Tibial nerve (tissue), 4 donors: ENCODE results near the gene MT1X. TPM values are rescaled to one million over a fixed set of nuclear protein-coding genes. Genes with fewer than 3 reads are reported as not detected.

Experiments
- DNase-seq, 2 donors: peaks; one replicate each; pipeline ENCODE4 v3.0.0-alpha.2; 2019; ENCODE audit warnings: low spot score in 2 of 2
- H3K27ac ChIP-seq, 4 donors: fragments of 200-600 bp; sonication (generic) in 3 of 4; one replicate each; pipeline ENCODE4 v1.5.1; 2017 to 2019; ENCODE audit warnings: mild to moderate bottlenecking in 1 of 4
- H3K27me3 ChIP-seq, 2 donors: fragments of 200-600 bp; sonication (generic) in 1 of 2; one replicate each; pipeline versions ENCODE4 v1.5.1 to v1.6.0; 2017 to 2019
- H3K36me3 ChIP-seq, 3 donors: fragments of 200-600 bp; sonication (generic); one replicate each; pipeline ENCODE4 v1.5.1; 2018 to 2019
- H3K4me1 ChIP-seq, 4 donors: fragments of 200-600 bp; sonication (generic) in 3 of 4; one replicate each; pipeline ENCODE4 v1.5.1; 2017 to 2019
- H3K4me3 ChIP-seq, 4 donors: fragments of 200-600 bp; sonication (generic) in 3 of 4; one replicate each; pipeline ENCODE4 v1.5.1; 2017 to 2019; ENCODE audit warnings: mild to moderate bottlenecking in 1 of 4, moderate library complexity in 1 of 4
- H3K9me3 ChIP-seq, 4 donors: fragments of 200-600 bp; sonication (generic) in 3 of 4; one replicate each; pipeline ENCODE4 v1.5.1; 2017 to 2019
- EP300 ChIP-seq, 2 donors: sonication (generic); formaldehyde crosslinking; IDR thresholded peaks; one replicate each; pipeline ENCODE4 v1.6.1; 2017; ENCODE audit warnings: antibody characterized with exemption in 2 of 2, mild to moderate bottlenecking in 1 of 2
- POLR2A ChIP-seq, 2 donors: fragments of 450-650 bp; IDR thresholded peaks; one replicate each; pipeline ENCODE4 v1.6.1; 2017; ENCODE audit warnings: antibody characterized with exemption in 2 of 2, mild to moderate bottlenecking in 2 of 2, moderate library complexity in 2 of 2
- WGBS, 2 donors: methylation state at CpG; one replicate each; pipeline ENCODE4 v1.1.5; 2018; 5-methylcytosine and 5-hydroxymethylcytosine counted together
- total RNA-seq, 4 donors: library from RNA; depleted of rRNA; stranded (reverse); fragments of >200 nt; gene quantifications; one replicate each; pipeline ENCODE4 v1.1.0, GENCODE V29; 2016
- TF ChIP-seq, protein P1 (sequence below), 5 experiments: fragments of 200-600 bp in 3 of 5; fragments of 450-650 bp in 2 of 5; sonication (generic) in 3 of 5; IDR thresholded peaks; one replicate each; pipeline ENCODE4 v1.5.1; 2016 to 2019; ENCODE audit warnings: antibody characterized with exemption in 5 of 5, mild to moderate bottlenecking in 3 of 5, moderate library complexity in 2 of 5

MT1X gene
- total RNA-seq, 4 donors from 2014 or later = 457 to 1,918 (median 1,024) TPM

GRCh38 chr16:56652600-56652999 is 29.7 kb upstream of the MT1X start:
- no peak overlapping the region for H3K27ac ChIP-seq
- peaks cover 0 to 14% of the 10 kb centered on the region in 2 donors for H3K27me3 ChIP-seq
- H3K9me3 ChIP-seq = no peaks in the 10 kb centered on the region
- H3K4me3 ChIP-seq = no peak overlapping the region
- DNase-seq = no peak
- H3K36me3 ChIP-seq = no peaks in the 10 kb centered on the region
- peaks cover 0 to 6% (median 1%) of the 10 kb centered on the region in 4 donors for H3K4me1 ChIP-seq
- WGBS, 2 donors = 44 to 75% methylated on average over 1 of the region's 1 CpG
- TF ChIP-seq EP300 (IDR thresholded peaks at IDR 0.05) (no peak), POLR2A (IDR thresholded peaks at IDR 0.05) (no peak)
- TF ChIP-seq, protein P1, sequence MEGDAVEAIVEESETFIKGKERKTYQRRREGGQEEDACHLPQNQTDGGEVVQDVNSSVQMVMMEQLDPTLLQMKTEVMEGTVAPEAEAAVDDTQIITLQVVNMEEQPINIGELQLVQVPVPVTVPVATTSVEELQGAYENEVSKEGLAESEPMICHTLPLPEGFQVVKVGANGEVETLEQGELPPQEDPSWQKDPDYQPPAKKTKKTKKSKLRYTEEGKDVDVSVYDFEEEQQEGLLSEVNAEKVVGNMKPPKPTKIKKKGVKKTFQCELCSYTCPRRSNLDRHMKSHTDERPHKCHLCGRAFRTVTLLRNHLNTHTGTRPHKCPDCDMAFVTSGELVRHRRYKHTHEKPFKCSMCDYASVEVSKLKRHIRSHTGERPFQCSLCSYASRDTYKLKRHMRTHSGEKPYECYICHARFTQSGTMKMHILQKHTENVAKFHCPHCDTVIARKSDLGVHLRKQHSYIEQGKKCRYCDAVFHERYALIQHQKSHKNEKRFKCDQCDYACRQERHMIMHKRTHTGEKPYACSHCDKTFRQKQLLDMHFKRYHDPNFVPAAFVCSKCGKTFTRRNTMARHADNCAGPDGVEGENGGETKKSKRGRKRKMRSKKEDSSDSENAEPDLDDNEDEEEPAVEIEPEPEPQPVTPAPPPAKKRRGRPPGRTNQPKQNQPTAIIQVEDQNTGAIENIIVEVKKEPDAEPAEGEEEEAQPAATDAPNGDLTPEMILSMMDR (IDR thresholded peaks at IDR 0.05) = no peak

DNA sequence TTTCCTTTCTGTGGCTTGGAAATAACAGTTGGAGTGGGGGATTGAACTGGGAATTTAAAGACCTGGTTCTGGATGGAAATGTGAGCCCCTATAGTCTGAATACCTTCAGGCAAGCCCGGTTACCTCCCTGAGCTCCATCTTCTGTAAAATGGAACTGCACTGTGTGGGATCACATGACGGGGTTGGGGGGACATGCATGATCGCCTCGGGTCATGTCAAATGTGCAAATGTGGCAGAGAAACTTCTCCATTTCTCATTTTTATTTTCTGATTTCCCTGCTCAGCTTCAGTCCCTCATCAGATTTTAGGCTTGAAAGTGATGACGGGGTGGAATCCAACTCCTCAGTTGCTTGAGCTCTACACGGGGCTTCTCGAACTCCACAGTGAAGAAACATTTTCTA is 29.1 kb upstream of the MT1X start:
- 79 to 83% methylated on average over 7 of the region's 7 CpGs for WGBS, 2 donors

GRCh38 chr16:56657555-56658326 is 24.5 kb upstream of the MT1X start, which contains the start of gene MT1F:
MT1F (plus strand) TSS chr16:56657959; CDS start chr16:56658059, 100 bp downstream.
- Histone ChIP-seq H3K4me3 (peak within 1 kb of the TSS; percentile 44 to 69 (median 55)), H3K36me3 (no peaks in the 10 kb centered on the region), H3K27ac (peak within 1 kb of the TSS in 2 of 4 donors; percentile 59 to 78), H3K9me3 (no peaks in the 10 kb centered on the region), H3K27me3 (peaks cover 0 to 27% of the 10 kb centered on the region in 2 donors), H3K4me1 (peaks cover 0 to 22% (median 16%) of the 10 kb centered on the region in 4 donors)
- peak; percentile 49 to 62 for DNase-seq
- WGBS, 2 donors = 2 to 3% methylated on average over 26 to 43 of the region's 46 CpGs
- TF ChIP-seq POLR2A (IDR thresholded peaks at IDR 0.05) (peak in 1 of 2 donors; percentile 12), EP300 (IDR thresholded peaks at IDR 0.05) (peak in 1 of 2 donors; percentile 44)
- TF ChIP-seq, protein P1 (IDR thresholded peaks at IDR 0.05) = no peak

More for the DNA sequence above, 29.1 kb upstream of the MT1X start:
- Histone ChIP-seq H3K4me3 (no peak overlapping the region), H3K4me1 (peaks cover 0 to 12% (median 7%) of the 10 kb centered on the region in 4 donors), H3K27me3 (peaks cover 0 to 9% of the 10 kb centered on the region in 2 donors), H3K36me3 (no peaks in the 10 kb centered on the region), H3K9me3 (no peaks in the 10 kb centered on the region), H3K27ac (no peak overlapping the region)
- DNase-seq = no peak
- TF ChIP-seq POLR2A (IDR thresholded peaks at IDR 0.05) (no peak), EP300 (IDR thresholded peaks at IDR 0.05) (no peak)
- TF ChIP-seq, protein P1 (IDR thresholded peaks at IDR 0.05) = no peak

GRCh38 chr16:56658327-56658875 is 23.9 kb upstream of the MT1X start:
- TF ChIP-seq, protein P1 (IDR thresholded peaks at IDR 0.05) = no peak
- TF ChIP-seq EP300 (IDR thresholded peaks at IDR 0.05) (no peak), POLR2A (IDR thresholded peaks at IDR 0.05) (no peak)
- Histone ChIP-seq H3K4me3 (peak overlapping the region in 3 of 4 donors; percentile 51 to 69 (median 59)), H3K4me1 (peaks cover 0 to 28% (median 21%) of the 10 kb centered on the region in 4 donors), H3K27ac (peak overlapping the region in 2 of 4 donors; percentile 59 to 78), H3K9me3 (no peaks in the 10 kb centered on the region), H3K36me3 (no peaks in the 10 kb centered on the region), H3K27me3 (peaks cover 0 to 33% of the 10 kb centered on the region in 2 donors)
- WGBS, 2 donors = 39 to 43% methylated on average over 5 to 10 of the region's 10 CpGs
- no peak for DNase-seq
